ENCODE measurements around the gene KHDC4. TPM values are rescaled to one million over a fixed set of nuclear protein-coding genes. Genes with fewer than 3 reads are reported as not detected.

KHDC4 gene
- total RNA-seq, 1 experiment from 2014 or later, result 57.7 TPM

DNA sequence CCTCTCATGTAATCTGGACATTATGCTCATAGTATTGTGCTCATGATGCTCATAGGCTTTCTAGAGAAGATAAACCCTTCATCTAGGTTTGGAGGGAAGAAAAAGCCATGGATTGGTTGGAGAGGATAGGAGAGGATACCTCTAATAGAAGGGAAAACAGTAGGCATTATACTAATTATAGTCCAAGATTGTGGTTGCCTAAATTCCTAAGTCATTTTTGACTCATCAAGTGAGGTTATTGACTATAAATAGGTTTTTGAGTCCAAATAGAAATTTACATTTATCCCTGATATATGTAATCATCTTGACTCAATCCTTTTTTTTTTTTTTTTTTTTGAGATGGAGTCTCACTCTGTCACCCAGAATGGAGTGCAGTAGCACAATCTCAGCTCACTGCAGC, 69.8 kb downstream of the KHDC4 start:
- Histone ChIP-seq H4K20me1 (ENCODE audit: control insufficient read depth, insufficient read depth, insufficient read length) (no peaks in the 10 kb centered on the region), H4K5ac (ENCODE audit: insufficient read length, low read depth, low read length) (no peak overlapping the region), H2BK12ac (ENCODE audit: insufficient read length, low read depth, low read length) (no peak overlapping the region), H3K4ac (ENCODE audit: low read depth, low read length) (no peak overlapping the region), H3K18ac (ENCODE audit: insufficient read length, low read depth, low read length) (no peak overlapping the region), H3K23ac (ENCODE audit: insufficient read length, low read depth, low read length) (no peak overlapping the region), H3K27me3 (ENCODE audit: insufficient read depth, low read length) (no peaks in the 10 kb centered on the region), H3K23me2 (ENCODE audit: insufficient read length, low read depth, low read length, poor library complexity, severe bottlenecking) (no peaks in the 10 kb centered on the region), H2AFZ (ENCODE audit: low read length) (no peak overlapping the region), H2BK120ac (ENCODE audit: low read depth, low read length, poor library complexity, severe bottlenecking) (no peak overlapping the region), H2BK5ac (ENCODE audit: insufficient read length, low read length) (no peak overlapping the region), H2BK20ac (ENCODE audit: low read depth, low read length, poor library complexity, severe bottlenecking) (no peak overlapping the region), H3K79me2 (ENCODE audit: insufficient read depth, low read length) (no peaks in the 10 kb centered on the region), H3K56ac (ENCODE audit: insufficient read length, low read depth, low read length) (no peak overlapping the region), H3K4me2 (ENCODE audit: insufficient read depth, insufficient read length, low read length) (no peak overlapping the region), H3T11ph (ENCODE audit: low read length) (no peak overlapping the region), H4K8ac (replicated peaks; ENCODE audit: insufficient read length, low read depth, low read length) (no peak overlapping the region), H3K9ac (ENCODE audit: extremely low read depth, insufficient read length, low read length) (no peak overlapping the region), H3K9me3 (ENCODE audit: control insufficient read depth, low read depth, low read length) (no peaks in the 10 kb centered on the region), H3K27ac (ENCODE audit: insufficient read length, low read depth, low read length) (no peak overlapping the region), H4K91ac (ENCODE audit: insufficient read length, low read depth, low read length) (no peak overlapping the region), H3K14ac (ENCODE audit: insufficient read depth, low read length) (no peak overlapping the region), H3K79me1 (ENCODE audit: insufficient read depth, low read depth, low read length, poor library complexity, severe bottlenecking) (no peaks in the 10 kb centered on the region), H3K4me1 (ENCODE audit: insufficient read depth, low read length) (no peaks in the 10 kb centered on the region), H2BK15ac (ENCODE audit: low read depth, low read length) (no peak overlapping the region), H2AK5ac (ENCODE audit: insufficient read length, low read length) (no peak overlapping the region)
- Mint-ChIP-seq H3K9me3 (no peaks in the 10 kb centered on the region), H3K36me3 (ENCODE audit: insufficient read depth in 1 of 3, low read depth in 3 of 3) (no peaks in the 10 kb centered on the region), H3K4me3 (no peak overlapping the region), H3K27ac (no peak overlapping the region), H3K4me1 (0 out of 4 replicates have a peak, but pooled peaks cover 0 to 3% of the 10 kb centered on the region in 2 experiments), H3K27me3 (ENCODE audit: low read depth) (peaks cover 20% of the 10 kb centered on the region)
- DNase-seq, result no peak
- TF ChIP-seq, protein P1, sequence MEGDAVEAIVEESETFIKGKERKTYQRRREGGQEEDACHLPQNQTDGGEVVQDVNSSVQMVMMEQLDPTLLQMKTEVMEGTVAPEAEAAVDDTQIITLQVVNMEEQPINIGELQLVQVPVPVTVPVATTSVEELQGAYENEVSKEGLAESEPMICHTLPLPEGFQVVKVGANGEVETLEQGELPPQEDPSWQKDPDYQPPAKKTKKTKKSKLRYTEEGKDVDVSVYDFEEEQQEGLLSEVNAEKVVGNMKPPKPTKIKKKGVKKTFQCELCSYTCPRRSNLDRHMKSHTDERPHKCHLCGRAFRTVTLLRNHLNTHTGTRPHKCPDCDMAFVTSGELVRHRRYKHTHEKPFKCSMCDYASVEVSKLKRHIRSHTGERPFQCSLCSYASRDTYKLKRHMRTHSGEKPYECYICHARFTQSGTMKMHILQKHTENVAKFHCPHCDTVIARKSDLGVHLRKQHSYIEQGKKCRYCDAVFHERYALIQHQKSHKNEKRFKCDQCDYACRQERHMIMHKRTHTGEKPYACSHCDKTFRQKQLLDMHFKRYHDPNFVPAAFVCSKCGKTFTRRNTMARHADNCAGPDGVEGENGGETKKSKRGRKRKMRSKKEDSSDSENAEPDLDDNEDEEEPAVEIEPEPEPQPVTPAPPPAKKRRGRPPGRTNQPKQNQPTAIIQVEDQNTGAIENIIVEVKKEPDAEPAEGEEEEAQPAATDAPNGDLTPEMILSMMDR (conservative IDR thresholded peaks at IDR 0.05), result no peak

Small RNA genes within 50 kb of the gene (microRNA-seq; reads per million reads assigned to microRNA genes)
- gene MIR6738 (ENCODE audit: borderline microRNAs expressed), result not detected

Other genes with a start within 250 kb of the KHDC4 start
- 57.5 and 62.0 TPM in 2 replicates for gene YY1AP1, start 245.6 kb downstream of the KHDC4 start, total RNA-seq (2021)
- 113 and 114 TPM in 2 replicates for gene DAP3, start 245.3 kb downstream of the KHDC4 start, total RNA-seq (2021)
- 50.2 and 53.4 TPM in 2 replicates for gene GON4L, start 77.2 kb downstream of the KHDC4 start, total RNA-seq (2021)
- gene SYT11, start 74.8 kb downstream of the KHDC4 start, total RNA-seq (2021), result 0.28 and 0.39 TPM in 2 replicates
- 26.4 and 27.4 TPM in 2 replicates for gene RIT1, start 23.1 kb downstream of the KHDC4 start, total RNA-seq (2021)
- gene RXFP4, start 7.2 kb upstream of the KHDC4 start, total RNA-seq (2021), result not detected in 2 replicates
- 103 and 111 TPM in 2 replicates for gene ARHGEF2, start 44.1 kb upstream of the KHDC4 start, total RNA-seq (2021)
- 170 and 172 TPM in 2 replicates for gene SSR2, start 86.5 kb upstream of the KHDC4 start, total RNA-seq (2021)
- 45.6 and 49.4 TPM in 2 replicates for gene UBQLN4, start 119.4 kb upstream of the KHDC4 start, total RNA-seq (2021)
- gene LAMTOR2, start 120.4 kb upstream of the KHDC4 start, total RNA-seq (2021), result 50.6 and 55.0 TPM in 2 replicates
- gene RAB25, start 126.7 kb upstream of the KHDC4 start, total RNA-seq (2021), result 42.8 and 43.1 TPM in 2 replicates
- gene MEX3A, start 148.1 kb upstream of the KHDC4 start, total RNA-seq (2021), result 64.6 and 68.0 TPM in 2 replicates
- 51.0 and 52.7 TPM in 2 replicates for gene LMNA, start 180.3 kb upstream of the KHDC4 start, total RNA-seq (2021)
- gene SEMA4A, start 219.2 kb upstream of the KHDC4 start, total RNA-seq (2021), result 11.1 and 11.8 TPM in 2 replicates

Data from H9 (cell line).